Left ventricle myocardium superior (tissue), 1 donor: ENCODE results near the gene ZNF641. TPM values are rescaled to one million over a fixed set of nuclear protein-coding genes. Genes with fewer than 3 reads are reported as not detected.

Experiments
- total RNA-seq: library from RNA; stranded (reverse); fragmentation: NEBNext Ultra II Directional; extraction: Animal tissue kit (Norgen Biotek cat#: 25700); gene quantifications from one replicate; pipeline ENCODE4 v1.2.1, GENCODE V29; 2021
- donor health status: DM: no; HTN: yes; CAD: no; lungs with severe emphysema.

Gene ZNF641
- total RNA-seq, 1 donor from 2014 or later = 16.1 TPM

Other genes with a start within 250 kb of the ZNF641 start
- 7.6 TPM for gene SENP1, start 244.8 kb downstream of the ZNF641 start, total RNA-seq
- gene PFKM, start 231.6 kb downstream of the ZNF641 start, total RNA-seq = 703 TPM
- gene ASB8, start 193.4 kb downstream of the ZNF641 start, total RNA-seq = 89.0 TPM
- gene CCDC184, start 167.3 kb downstream of the ZNF641 start, total RNA-seq = 1.1 TPM
- gene OR10AD1, start 147.6 kb downstream of the ZNF641 start, total RNA-seq = not detected
- not detected for gene ANP32D, start 121.6 kb upstream of the ZNF641 start, total RNA-seq
- not detected for gene C12orf54, start 131.6 kb upstream of the ZNF641 start, total RNA-seq
- not detected for gene OR8S1, start 174.7 kb upstream of the ZNF641 start, total RNA-seq
- not detected for gene LALBA, start 219.1 kb upstream of the ZNF641 start, total RNA-seq